Measurements from ENCODE around the gene PFDN1.
A peak's percentile ranks its signal among the peaks of the same experiment; 100 is the strongest.

Gene PFDN1

GRCh38 chr5:140262839-140263238 lies 40.1 kb downstream of the PFDN1 start:
- no peak for TF ChIP-seq CTCF (IDR thresholded peaks at IDR 0.05; ENCODE audit: low read depth, low read length)
- no peak for DNase-seq (ENCODE audit: low read depth in 2 of 2)
- no peak overlapping the region for H3K4me3 ChIP-seq (replicated peaks in 1 of 2; ENCODE audit: low read depth in 2 of 2, low read length in 2 of 2)

GRCh38 chr5:140262221-140262620 lies 40.7 kb downstream of the PFDN1 start:
- DNase-seq (ENCODE audit: low read depth in 2 of 2): no peak
- TF ChIP-seq CTCF (IDR thresholded peaks at IDR 0.05; ENCODE audit: low read depth, low read length): no peak
- no peak overlapping the region for H3K4me3 ChIP-seq (replicated peaks in 1 of 2; ENCODE audit: low read depth in 2 of 2, low read length in 2 of 2)

- DNase-seq (ENCODE audit: low read depth in 2 of 2): peak; percentile 86 to 90
- no peak overlapping the region for H3K4me3 ChIP-seq (replicated peaks in 1 of 2; ENCODE audit: low read depth in 2 of 2, low read length in 2 of 2)
- peak; percentile 17 for TF ChIP-seq CTCF (IDR thresholded peaks at IDR 0.05; ENCODE audit: low read depth, low read length)
Measured at GRCh38 chr5:140261403-140262171, 41.3 kb downstream of the PFDN1 start.

- no peak for TF ChIP-seq CTCF (IDR thresholded peaks at IDR 0.05; ENCODE audit: low read depth, low read length)
- no peak overlapping the region for H3K4me3 ChIP-seq (replicated peaks in 1 of 2; ENCODE audit: low read depth in 2 of 2, low read length in 2 of 2)
- no peak for DNase-seq (ENCODE audit: low read depth in 2 of 2)
Measured at GRCh38 chr5:140260089-140260656, 42.7 kb downstream of the PFDN1 start.

GRCh38 chr5:140259500-140259899 lies 43.4 kb downstream of the PFDN1 start:
- no peak for DNase-seq (ENCODE audit: low read depth in 2 of 2)
- no peak overlapping the region for H3K4me3 ChIP-seq (replicated peaks in 1 of 2; ENCODE audit: low read depth in 2 of 2, low read length in 2 of 2)
- no peak for TF ChIP-seq CTCF (IDR thresholded peaks at IDR 0.05; ENCODE audit: low read depth, low read length)

- no peak overlapping the region for H3K4me3 ChIP-seq (replicated peaks in 1 of 2; ENCODE audit: low read depth in 2 of 2, low read length in 2 of 2)
- no peak for DNase-seq (ENCODE audit: low read depth in 2 of 2)
- no peak for TF ChIP-seq CTCF (IDR thresholded peaks at IDR 0.05; ENCODE audit: low read depth, low read length)
Measured at GRCh38 chr5:140258873-140259272, 44.0 kb downstream of the PFDN1 start.
